A673 (cell line): ENCODE data around the gene TRAPPC14. TPM values are rescaled to one million over a fixed set of nuclear protein-coding genes. Genes with fewer than 3 reads are reported as not detected.

Source experiments
- BruUV-seq: library from RNA; stranded (reverse); fragments of 400-500 nt; replicated peaks from 2 replicates; lab custom pipeline; 2021; lab: Mats Ljungman, UMichigan
- CTCF ChIA-PET: fragments of 300-600 bp; sonication (Branson Sonifier 250); formaldehyde crosslinking; loops from one replicate; lab custom pipeline; 2022; ENCODE audit warnings: antibody characterized with exemption; lab: Charles Lee
- POLR2A ChIA-PET: fragments of 300-600 bp; sonication (Branson Sonifier 250); formaldehyde crosslinking; loops from one replicate; lab custom pipeline; 2022; ENCODE audit warnings: antibody characterized with exemption; ENCODE audit not compliant: low non-redundant PET; lab: Charles Lee
- DNase-seq: peaks from one replicate; pipeline ENCODE4 v3.0.0-alpha.2; 2015; ENCODE audit warnings: low spot score
- H3K27ac ChIP-seq: fragments of 200-600 bp; sonication (generic); 2 replicates; pipeline ENCODE4 v1.5.1; 2016; ENCODE audit warnings: mixed run types, low read depth, mild to moderate bottlenecking, mixed read lengths, antibody characterized with exemption, low read length; ENCODE audit not compliant: poor library complexity, severe bottlenecking
- H3K27me3 ChIP-seq: fragments of 200-600 bp; sonication (generic); replicated peaks from 2 replicates; pipeline ENCODE4 v1.6.1; 2017; ENCODE audit warnings: mixed run types, low read depth, mild to moderate bottlenecking, mixed read lengths, antibody characterized with exemption, low read length; ENCODE audit not compliant: insufficient read depth, poor library complexity
- H3K36me3 ChIP-seq: fragments of 200-600 bp; sonication (generic); 2 replicates; pipeline ENCODE4 v1.6.1; 2016; ENCODE audit warnings: mixed run types, mild to moderate bottlenecking, mixed read lengths, antibody characterized with exemption, low read length; ENCODE audit not compliant: insufficient read depth, poor library complexity, severe bottlenecking
- H3K4me1 ChIP-seq: fragments of 200-600 bp; sonication (generic); 2 replicates; pipeline ENCODE4 v1.6.1; 2017; ENCODE audit warnings: mixed run types, mild to moderate bottlenecking, mixed read lengths, antibody characterized with exemption, low read length; ENCODE audit not compliant: insufficient read depth, poor library complexity, severe bottlenecking
- H3K4me3 ChIP-seq: fragments of 200-600 bp; sonication (generic); 2 replicates; pipeline ENCODE4 v1.5.1; 2016; ENCODE audit warnings: low read depth, mixed run types, mild to moderate bottlenecking, mixed read lengths, low read length; ENCODE audit not compliant: poor library complexity, severe bottlenecking
- H3K9me3 ChIP-seq: fragments of 200-600 bp; sonication (generic); 2 replicates; pipeline ENCODE4 v1.6.1; 2016; ENCODE audit warnings: mixed run types, low read depth, mild to moderate bottlenecking, mixed read lengths, antibody characterized with exemption, low read length; ENCODE audit not compliant: poor library complexity, severe bottlenecking
- CTCF ChIP-seq: fragments of 300-800, 200-600 bp; sonication (generic); conservative IDR thresholded peaks from 2 replicates; pipeline ENCODE4 v1.5.1; 2017; ENCODE audit warnings: low read depth, mild to moderate bottlenecking, antibody characterized with exemption, low read length, moderate library complexity, mixed read lengths
- EZH2 ChIP-seq: fragments of 200-600 bp; sonication (generic); IDR thresholded peaks from 2 replicates; pipeline ENCODE4 v1.6.1; 2017; ENCODE audit warnings: borderline replicate concordance, low read depth, mild to moderate bottlenecking, mixed read lengths, antibody characterized with exemption, low read length; ENCODE audit not compliant: poor library complexity, severe bottlenecking
- intact Hi-C: fragments of 100-400 bp; cut with micrococcal nuclease; formaldehyde crosslinking; loops from one replicate; pipeline ENCODE4 v1.10.0; 2022; ENCODE audit not compliant: unreplicated experiment
- total RNA-seq: library from RNA; stranded (reverse); gene quantifications from 2 replicates; pipeline ENCODE4 v1.2.3, GENCODE V29; 2021

The TRAPPC14 gene
- total RNA-seq, 1 experiment from 2014 or later, result 22.6 TPM

- H3K9me3 ChIP-seq, result no peaks in the 10 kb centered on the region
- H3K27ac ChIP-seq, result peak overlapping the region; percentile 95
- BruUV-seq, result TSS peak; percentile 81
- peak overlapping the region; percentile 62 for H3K4me3 ChIP-seq
- no peak for TF ChIP-seq CTCF
- TF ChIP-seq EZH2, result no peak
- POLR2A ChIA-PET, result interaction anchor here (0.8 to 1.2 kb wide), 2 partner anchors 25 to 302 kb away, joined by 4 to 5 read pairs; partner anchors contain the start of genes AP4M1 and ZCWPW1
- no peaks in the 10 kb centered on the region for H3K36me3 ChIP-seq
- CTCF ChIA-PET, result no interaction called here
- H3K27me3 ChIP-seq, result no peaks in the 10 kb centered on the region
- DNase-seq, result no peak
- H3K4me1 ChIP-seq, result peaks cover 10% of the 10 kb centered on the region
- intact Hi-C loops, result no loop called here
These were observed 32.1 kb downstream of the TRAPPC14 start for GRCh38 chr7:100126239-100126930.

DNA sequence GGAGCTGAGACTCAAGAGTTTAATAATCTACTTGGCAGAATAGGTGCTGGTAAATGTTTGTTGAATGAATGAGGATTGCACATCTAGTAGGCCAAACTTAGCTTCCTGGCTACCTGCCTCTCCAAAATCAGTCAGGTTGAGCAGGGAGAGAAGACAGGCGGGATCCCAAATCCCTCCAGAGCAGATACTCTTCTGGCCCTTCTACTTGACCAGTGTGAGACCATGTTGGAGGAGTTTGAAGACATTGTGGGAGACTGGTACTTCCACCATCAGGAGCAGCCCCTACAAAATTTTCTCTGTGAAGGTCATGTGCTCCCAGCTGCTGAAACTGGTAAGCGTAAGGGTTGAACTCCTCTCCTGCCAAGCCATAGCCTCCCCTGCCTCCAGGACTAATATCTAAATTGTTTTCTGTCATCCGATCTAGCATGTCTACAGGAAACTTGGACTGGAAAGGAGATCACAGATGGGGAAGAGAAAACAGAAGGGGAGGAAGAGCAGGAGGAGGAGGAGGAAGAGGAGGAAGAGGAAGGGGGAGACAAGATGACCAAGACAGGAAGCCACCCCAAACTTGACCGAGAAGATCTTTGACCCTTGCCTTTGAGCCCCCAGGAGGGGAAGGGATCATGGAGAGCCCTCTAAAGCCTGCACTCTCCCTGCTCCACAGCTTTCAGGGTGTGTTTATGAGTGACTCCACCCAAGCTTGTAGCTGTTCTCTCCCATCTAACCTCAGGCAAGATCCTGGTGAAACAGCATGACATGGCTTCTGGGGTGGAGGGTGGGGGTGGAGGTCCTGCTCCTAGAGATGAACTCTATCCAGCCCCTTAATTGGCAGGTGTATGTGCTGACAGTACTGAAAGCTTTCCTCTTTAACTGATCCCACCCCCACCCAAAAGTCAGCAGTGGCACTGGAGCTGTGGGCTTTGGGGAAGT is 34.0 kb downstream of the TRAPPC14 start:
- DNase-seq, result no peak
- BruUV-seq, result no TSS peak

More for the DNA sequence above, 34.0 kb downstream of the TRAPPC14 start:
- Histone ChIP-seq H3K27me3 (no peaks in the 10 kb centered on the region), H3K4me3 (no peak overlapping the region), H3K36me3 (no peaks in the 10 kb centered on the region), H3K27ac (peak overlapping the region; percentile 23), H3K9me3 (no peaks in the 10 kb centered on the region), H3K4me1 (peaks cover 19% of the 10 kb centered on the region)
- CTCF ChIA-PET, result no interaction called here
- intact Hi-C loops, result no loop called here
- no peak for TF ChIP-seq CTCF
- no peak for TF ChIP-seq EZH2
- POLR2A ChIA-PET, result interaction anchor here (1.0 kb wide), 1 partner anchor 24 kb away, joined by 3 read pairs; the partner anchor contains the start of gene LAMTOR4
